NCI-H2107 treated with DMSO at 0.1 percent for 48 hours (cell line): ENCODE results near the gene EIF4G2.

Experiments used
- DNase-seq: peaks from one replicate; lab custom pipeline; 2025; ENCODE audit not compliant: unreplicated experiment; lab: John Stamatoyannopoulos, UW

Gene EIF4G2

GRCh38 chr11:10809373-10810160 lies 841 bp upstream of the EIF4G2 start:
- DNase-seq, result peak; percentile 9

- DNase-seq, result no peak
Measured at GRCh38 chr11:10808235-10808552, 532 bp downstream of the EIF4G2 start.

DNA sequence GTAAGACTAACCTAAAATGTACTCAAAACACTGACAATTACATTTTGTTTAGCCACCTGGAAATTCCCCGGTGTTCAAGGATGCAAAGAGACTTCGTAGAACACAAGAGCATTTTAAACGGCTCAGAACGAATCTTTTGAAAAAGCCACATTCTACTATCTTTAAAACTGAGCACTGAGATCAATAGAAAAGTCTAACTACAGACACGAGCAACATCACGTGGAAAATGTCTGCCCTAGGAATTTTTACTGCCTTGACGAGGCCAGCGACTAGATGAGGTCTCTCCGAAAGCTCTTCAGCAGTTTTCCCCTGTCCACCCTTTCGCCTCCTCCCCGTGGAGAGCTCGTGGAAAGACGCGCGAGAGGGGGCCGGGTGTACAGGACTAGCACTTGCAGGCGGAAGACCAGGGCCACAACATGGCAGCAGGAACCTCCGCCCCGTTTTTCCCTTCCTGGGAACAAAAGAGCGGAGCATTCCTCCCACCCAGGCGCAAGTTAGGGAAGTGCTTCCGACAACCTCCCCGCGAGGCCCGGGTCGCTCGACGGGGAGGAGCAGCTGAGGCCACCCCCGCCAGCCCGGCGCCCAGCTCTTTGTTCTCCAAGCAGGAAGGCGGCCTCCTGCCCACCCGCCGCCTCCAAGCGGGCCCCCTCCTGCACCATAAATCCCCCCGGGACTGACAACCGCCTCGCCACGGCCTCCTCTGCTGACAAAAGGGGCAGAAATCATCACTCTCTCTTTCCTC lies 1.1 kb downstream of the EIF4G2 start:
- no peak for DNase-seq

DNA sequence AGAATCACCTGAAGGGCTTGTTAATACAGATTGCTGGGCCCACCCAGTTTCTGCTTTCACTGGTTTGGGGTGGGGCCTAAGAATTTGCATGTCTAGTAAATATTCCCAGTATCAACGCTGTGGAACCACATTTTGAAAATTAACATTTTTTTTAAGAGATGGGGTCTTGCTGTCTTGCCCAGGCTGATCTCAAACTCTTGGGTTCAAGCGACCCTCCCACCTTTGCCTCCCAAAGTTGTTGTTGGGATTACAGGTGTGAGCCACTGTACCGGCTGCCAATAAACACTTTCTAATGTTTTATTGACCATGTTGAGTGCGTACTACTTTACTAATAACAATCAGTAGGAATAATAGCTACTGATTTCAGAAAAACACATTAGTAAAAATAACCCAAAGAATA lies 2.5 kb downstream of the EIF4G2 start:
- no peak for DNase-seq

DNA sequence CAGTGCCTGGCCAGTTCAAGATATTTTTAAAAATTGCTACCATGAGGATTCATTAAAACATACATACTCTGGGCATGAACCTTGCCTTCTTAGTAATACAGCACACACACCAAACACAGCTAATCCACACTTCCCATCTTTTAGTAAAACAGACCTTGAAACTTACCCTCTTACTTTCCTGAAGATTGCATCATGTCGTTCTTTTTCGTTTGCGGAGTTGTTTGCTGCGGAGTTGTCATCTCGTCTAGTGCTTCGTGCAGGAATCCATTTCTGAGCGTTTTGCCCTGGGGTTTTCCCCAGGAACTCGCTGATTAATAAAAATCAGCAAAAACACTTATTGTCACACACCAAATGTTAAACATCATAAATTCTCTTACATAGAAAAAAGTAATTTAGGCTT lies 3.0 kb downstream of the EIF4G2 start:
- no peak for DNase-seq

GRCh38 chr11:10803676-10804075 lies 5.0 kb downstream of the EIF4G2 start:
- DNase-seq, result no peak

DNA sequence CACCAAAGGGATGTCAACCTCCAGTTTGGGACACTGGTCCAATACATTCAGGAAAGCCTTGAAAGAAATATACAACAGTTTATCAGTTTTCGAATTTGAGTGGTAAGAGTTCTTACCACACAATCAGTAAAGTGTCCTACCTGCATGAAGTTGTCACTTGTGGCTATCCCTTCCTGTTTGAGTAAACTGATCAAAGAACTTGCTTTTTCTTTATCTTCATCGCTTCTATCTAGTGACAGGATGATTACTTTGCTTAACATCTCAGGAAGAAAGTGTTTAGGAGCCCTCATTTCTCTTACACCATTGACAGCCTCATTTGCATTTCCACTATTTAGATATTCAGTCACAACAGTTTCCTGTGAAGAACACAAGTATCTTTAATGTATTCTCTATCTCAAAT lies 8.4 kb downstream of the EIF4G2 start:
- no peak for DNase-seq

GRCh38 chr11:10798330-10798928 lies 10.3 kb downstream of the EIF4G2 start:
- DNase-seq, result no peak

DNA sequence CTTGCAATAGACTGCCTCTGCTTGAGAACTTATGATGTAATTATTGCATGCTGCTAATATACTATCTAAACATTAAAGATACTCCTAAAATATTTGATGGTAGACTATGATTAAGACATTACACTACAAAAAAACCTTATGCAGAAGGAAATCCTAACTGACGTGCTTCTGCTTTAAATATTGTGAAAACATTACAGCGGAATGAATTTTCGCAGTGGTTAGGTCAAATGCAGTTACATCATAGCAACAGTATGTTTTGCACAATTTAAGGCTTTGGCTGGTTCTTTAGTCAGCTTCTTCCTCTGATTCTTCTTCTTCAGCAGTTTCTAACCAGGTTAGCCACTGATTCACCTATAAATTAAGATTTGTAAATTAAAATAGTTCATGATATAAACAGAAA lies 11.2 kb downstream of the EIF4G2 start:
- DNase-seq, result no peak

DNA sequence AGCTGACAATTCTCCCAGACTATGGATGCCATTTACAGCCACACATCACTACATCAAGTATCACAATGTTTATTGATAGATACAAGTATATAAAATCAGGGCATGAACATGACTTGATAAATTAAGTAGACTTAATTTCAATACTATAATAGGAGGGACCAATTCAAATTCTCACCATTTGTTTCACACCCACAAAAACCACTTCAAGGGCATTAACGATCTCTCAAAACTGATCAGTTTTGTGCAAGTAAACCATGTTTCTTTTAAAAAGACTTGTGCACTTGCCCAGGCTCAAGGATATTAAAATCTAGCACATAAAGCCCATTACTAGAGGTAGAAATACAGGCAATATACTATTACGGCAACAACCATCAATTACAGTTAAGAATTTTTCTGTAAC lies 11.7 kb downstream of the EIF4G2 start:
- no peak for DNase-seq

DNA sequence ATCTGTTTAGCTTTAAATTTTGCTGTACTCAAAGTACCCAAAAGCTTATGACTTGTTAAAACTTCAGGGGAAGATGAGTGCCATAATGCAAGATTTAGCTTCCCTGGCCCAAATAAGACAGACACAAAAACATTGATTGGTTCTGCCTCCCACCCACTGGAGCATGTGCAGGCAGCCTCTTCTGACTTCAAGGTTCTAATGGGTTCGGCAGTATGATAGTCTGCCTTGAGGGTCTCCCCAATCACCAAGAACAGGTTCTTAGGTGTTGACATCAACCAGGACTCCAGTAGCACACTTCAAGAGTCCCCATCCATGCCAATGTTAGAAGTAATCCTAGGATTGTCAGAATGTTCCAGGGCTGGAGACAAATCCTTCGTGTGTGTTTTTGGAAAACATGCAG lies 12.5 kb downstream of the EIF4G2 start:
- no peak for DNase-seq

- no peak for DNase-seq
Measured at GRCh38 chr11:10793470-10794255, 15.1 kb downstream of the EIF4G2 start.

DNA sequence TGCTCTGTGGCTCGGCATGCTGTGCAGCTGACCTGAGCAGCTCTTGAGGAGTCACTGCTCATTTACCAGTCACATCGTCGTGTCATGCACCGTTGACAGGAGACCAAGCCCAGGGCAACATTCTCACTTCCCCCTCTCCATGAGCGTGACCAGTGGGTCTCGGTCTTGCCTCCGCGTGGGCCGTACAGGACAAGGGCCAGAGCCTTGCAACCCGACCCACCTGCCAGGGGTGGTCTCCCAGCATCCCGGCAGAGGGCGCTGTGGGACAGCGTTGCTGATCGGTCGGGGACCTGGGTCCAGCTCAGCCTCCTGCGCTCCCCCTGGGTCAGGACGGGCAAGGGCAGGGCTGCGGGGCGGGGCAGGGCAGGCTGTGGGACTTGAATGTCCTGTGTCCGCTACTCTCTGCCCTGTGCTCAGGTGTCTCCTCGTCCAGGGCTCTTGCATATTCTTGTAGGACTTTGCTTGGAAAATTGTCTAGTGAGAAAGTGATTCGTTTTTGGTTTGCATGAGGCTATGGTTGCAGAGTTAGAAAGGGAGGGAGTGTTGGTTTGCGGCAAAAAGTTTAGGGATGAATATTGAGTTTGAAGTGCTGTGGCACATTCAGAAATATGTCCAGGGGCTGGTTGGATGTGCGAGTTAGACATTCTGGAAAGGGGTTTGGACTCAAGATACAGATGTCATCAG lies 16.2 kb downstream of the EIF4G2 start:
- peak; percentile 24 for DNase-seq

- no peak for DNase-seq
Measured at GRCh38 chr11:10786451-10786850, 22.3 kb downstream of the EIF4G2 start.

DNA sequence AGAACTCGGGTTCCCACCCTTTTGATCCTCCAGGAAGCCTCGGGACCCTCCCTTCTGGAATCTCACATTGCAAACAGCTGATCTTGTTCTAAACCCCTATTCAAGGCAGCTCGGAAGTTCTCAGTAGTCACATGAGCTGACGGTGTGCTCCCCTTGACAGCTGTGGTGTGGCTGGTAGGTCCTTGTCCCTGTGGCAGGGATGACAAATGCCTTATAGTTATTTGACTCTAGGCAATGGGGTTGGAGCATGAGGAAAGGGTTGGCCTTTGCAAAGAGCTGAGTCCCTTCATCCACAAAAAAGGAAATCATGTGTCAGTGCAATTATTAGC lies 23.6 kb downstream of the EIF4G2 start:
- DNase-seq, result peak; percentile 5

DNA sequence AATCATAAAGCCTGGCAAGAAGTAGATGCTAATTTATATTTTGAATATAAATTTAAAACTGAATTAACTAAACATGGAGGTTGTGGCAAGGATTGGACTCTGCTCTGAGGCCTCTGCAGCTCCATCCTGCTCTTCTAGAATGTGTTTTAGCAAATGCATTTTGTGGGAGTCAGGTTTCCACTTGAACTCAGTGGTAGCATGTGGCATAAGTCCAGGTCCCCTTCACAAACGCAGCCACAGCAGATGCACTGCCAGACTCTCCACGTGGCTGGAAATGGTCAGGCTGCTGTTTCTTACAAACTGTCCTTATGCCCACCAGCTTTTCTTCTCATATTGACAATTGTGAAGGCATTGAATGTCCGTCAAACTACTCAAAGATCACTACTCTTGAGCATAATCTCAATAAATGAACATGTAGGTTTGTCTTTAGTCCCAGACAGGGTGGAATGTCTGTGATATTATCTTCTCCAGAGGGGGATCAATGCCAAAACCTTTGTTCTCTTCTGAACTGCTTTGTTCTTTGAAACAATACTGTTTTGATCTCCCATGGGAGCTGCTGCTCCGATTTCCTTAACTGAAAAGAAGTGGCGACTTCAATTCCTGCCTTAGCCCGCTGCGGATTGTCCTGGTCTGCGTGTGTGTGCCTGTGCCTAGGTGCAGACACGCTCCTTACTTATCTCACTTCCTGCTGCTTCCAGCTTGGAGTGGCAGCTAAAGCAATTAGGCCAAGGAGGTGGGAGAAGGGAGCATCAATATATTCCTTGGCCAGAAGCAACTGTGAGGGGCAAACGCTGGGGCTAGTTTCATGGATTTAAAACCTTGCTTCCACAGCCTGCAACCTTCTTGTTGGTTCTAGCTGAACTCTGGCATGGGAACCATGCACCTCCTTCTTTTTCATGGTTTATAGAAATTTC lies 24.2 kb downstream of the EIF4G2 start:
- peak; percentile 73 for DNase-seq

GRCh38 chr11:10780040-10780439 lies 28.7 kb downstream of the EIF4G2 start:
- DNase-seq, result no peak

GRCh38 chr11:10779086-10779485 lies 29.6 kb downstream of the EIF4G2 start:
- DNase-seq, result no peak

DNA sequence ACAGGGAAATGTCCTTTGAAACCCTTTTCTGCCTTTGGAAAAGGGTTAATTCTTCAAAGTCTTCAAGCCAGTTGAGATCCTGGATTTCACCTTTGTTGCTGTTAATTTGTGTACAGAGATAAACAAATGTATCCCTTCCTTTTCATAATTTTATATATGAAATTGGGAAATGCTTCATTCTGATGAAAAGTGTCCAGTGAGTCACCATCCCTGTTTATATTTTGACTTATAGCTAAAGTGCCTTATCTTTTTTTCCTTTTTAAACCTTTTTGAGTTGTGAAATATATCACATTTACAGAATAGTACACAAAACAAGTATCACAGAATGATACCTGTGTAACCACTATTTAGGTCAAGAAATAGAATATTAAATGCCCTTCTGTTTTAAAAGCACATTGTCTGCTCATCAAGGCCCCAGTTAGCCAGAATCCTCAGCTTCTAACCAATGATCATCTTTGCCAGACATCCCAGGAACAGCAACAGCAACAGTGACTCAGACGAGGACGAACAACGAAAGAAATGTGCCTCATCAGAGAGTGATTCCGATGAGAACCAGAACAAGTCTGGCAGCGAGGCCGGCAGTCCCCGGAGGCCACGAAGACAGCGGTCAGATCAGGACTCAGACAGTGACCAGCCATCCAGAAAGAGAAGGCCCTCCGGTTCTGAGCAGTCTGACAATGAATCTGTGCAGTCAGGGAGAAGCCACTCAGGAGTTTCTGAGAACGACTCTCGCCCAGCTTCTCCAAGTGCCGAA lies 30.3 kb downstream of the EIF4G2 start:
- no peak for DNase-seq
